ENCODE data around the gene UVSSA. TPM values are rescaled to one million over a fixed set of nuclear protein-coding genes. Genes with fewer than 3 reads are reported as not detected.
"Not testable (repeated sequence)": the region's sequence is repeated elsewhere in the genome, so short reads cannot be mapped to it uniquely, and the experiment has no call there.

UVSSA gene
- total RNA-seq, 1 donor from 2014 or later, result 9.7 TPM

GRCh38 chr4:1317177-1318045 lies 29.6 kb upstream of the UVSSA start:
- no peak for DNase-seq

- DNase-seq, result no peak
Observed at GRCh38 chr4:1318046-1318375, 29.0 kb upstream of the UVSSA start.

GRCh38 chr4:1318488-1319213 lies 28.4 kb upstream of the UVSSA start:
- DNase-seq, result no peak

- DNase-seq, result no peak
Observed at GRCh38 chr4:1321486-1321885, 25.5 kb upstream of the UVSSA start.

- no peak for DNase-seq
Observed at GRCh38 chr4:1321946-1322650, 24.9 kb upstream of the UVSSA start.

- DNase-seq, result no peak
Observed at GRCh38 chr4:1323280-1323634, 23.8 kb upstream of the UVSSA start.

GRCh38 chr4:1323635-1324442 lies 23.2 kb upstream of the UVSSA start:
- no peak for DNase-seq

- DNase-seq, result not testable (repeated sequence)
Observed at GRCh38 chr4:1324443-1325175, 22.4 kb upstream of the UVSSA start.

- DNase-seq, result no peak
Observed at GRCh38 chr4:1325176-1325480, 21.9 kb upstream of the UVSSA start.

- DNase-seq, result no peak
Observed at GRCh38 chr4:1325681-1326635, 21.1 kb upstream of the UVSSA start.

GRCh38 chr4:1326751-1327525 lies 20.1 kb upstream of the UVSSA start:
- no peak for DNase-seq

GRCh38 chr4:1327526-1328266 lies 19.3 kb upstream of the UVSSA start:
- DNase-seq, result no peak

- no peak for DNase-seq
Observed at GRCh38 chr4:1328267-1329155, 18.5 kb upstream of the UVSSA start.

GRCh38 chr4:1329408-1330371 lies 17.3 kb upstream of the UVSSA start:
- DNase-seq, result no peak

- no peak for DNase-seq
Observed at GRCh38 chr4:1330761-1331590, 16.0 kb upstream of the UVSSA start.
